ENCODE data around the gene RGCC.

GRCh38 chr13:41456768-41457588, at the start of gene RGCC:
- TF ChIP-seq POLR2A (IDR thresholded peaks at IDR 0.05) (no peak), CTCF (IDR thresholded peaks at IDR 0.05) (no peak)
